Mammary epithelial cell (primary cell): Measurements from ENCODE around the gene TBC1D26.
"Not testable (repeated sequence)": the region's sequence is repeated elsewhere in the genome, so short reads cannot be mapped to it uniquely, and the experiment has no call there.

Experiments used
- CTCF ChIP-seq, 2 donors: IDR thresholded peaks in 1 of 2; conservative IDR thresholded peaks in 1 of 2; 2 replicates each; pipeline ENCODE4 v1.5.1; 2011 to 2012; ENCODE audit warnings: inconsistent platforms in 2 of 2, low read length in 2 of 2, mild to moderate bottlenecking in 2 of 2, control low read depth in 1 of 2, low read depth in 1 of 2; ENCODE audit not compliant: insufficient read depth in 1 of 2; ENCODE audit errors: extremely low read depth in 1 of 2
- EZH2 ChIP-seq: IDR thresholded peaks from 2 replicates; pipeline ENCODE4 v1.6.1; 2012; ENCODE audit warnings: low read length, inconsistent platforms, borderline replicate concordance

- not testable (repeated sequence) for TF ChIP-seq EZH2; CTCF (conservative IDR thresholded peaks at IDR 0.05 in 1 of 2, IDR thresholded peaks at IDR 0.05 in 1 of 2; ENCODE audit: extremely low read depth in 1 of 2, insufficient read depth in 1 of 2, low read depth in 1 of 2, low read length in 2 of 2)
These were observed 55.4 kb downstream of the TBC1D26 start for GRCh38 chr17:15787363-15788075.
